Measurements from ENCODE around the gene RAPGEF4.

DNA sequence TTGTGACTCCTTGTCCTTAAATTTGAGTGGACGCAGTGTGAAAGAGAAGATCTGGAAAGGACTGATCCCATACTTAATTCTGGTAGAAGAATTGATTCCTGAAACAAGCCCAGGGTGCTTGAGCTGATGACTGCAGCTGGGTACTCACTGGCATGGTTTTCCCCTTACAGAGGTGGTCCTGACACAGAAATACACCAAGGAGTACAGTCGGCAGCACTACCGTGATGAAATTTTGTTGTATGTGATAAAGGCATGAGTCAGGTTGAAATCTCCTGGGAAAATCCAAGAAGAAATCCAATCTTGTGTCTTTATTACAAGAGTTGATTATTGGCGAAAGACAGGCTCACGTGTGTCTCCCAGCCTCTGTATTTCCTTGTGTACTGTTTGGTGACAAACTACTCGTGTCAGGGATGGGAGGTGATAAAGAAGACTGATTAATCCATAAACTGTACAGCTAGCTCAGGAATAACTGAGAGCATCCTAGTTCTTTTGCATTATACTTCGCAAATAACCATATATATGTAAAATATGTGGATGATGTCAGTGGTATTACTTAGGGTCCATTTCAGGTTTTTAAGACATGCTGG lies 76.6 kb downstream of the RAPGEF4 start:
- TF ChIP-seq EZH2 (IDR thresholded peaks at IDR 0.05): no peak
- TF ChIP-seq POLR2AphosphoS5 (IDR thresholded peaks at IDR 0.05; ENCODE audit: borderline replicate concordance, low read depth, low read length): no peak
- no peak for TF ChIP-seq FOXP2 (optimal IDR thresholded peaks at IDR 0.05; ENCODE audit: control extremely low read depth, extremely low read length, insufficient read depth)

All from SK-N-MC (cell line).